GM18511 (cell line): ENCODE measurements around the gene SLC39A11.
"Not testable (repeated sequence)": the region's sequence is repeated elsewhere in the genome, so short reads cannot be mapped to it uniquely, and the experiment has no call there.

Experiments used
- ATAC-seq: cut with Tn5 transposase; IDR thresholded peaks from one replicate; pipeline ENCODE4 v1.9.1; 2021; ENCODE audit warnings: mild to moderate bottlenecking, moderate library complexity; ENCODE audit not compliant: unreplicated experiment

SLC39A11 gene

GRCh38 chr17:72771734-72772133 is 320.8 kb downstream of the SLC39A11 start:
- ATAC-seq: no peak

DNA sequence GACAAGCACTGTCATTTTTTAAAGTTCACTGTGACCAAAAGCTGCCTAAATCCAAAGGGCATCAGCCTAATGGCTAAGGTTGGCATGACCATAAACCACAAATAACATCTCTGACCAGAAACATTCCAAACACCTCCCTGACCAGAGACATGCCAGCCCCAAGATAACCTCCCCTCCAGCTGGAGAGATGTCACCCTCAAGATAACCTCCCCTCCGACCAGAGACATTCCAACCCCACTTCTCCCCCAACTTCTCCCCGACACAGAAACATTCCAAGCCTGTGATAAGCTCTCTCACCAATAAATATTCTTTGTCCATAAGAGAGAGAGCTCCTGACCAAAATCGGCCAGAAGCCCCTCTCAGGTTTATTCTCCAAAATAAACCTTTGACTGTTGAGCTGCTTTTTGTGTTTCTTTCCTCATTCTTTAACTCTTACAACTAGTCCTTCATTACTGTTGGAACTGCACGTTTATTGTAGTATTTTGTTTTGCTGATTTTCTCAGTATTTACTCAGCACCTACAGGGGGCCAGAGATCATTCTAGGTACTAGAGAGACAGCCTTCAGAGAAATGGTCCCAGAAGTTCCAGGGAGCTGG is 325.6 kb downstream of the SLC39A11 start:
- ATAC-seq: no peak

GRCh38 chr17:72765368-72766153 is 326.9 kb downstream of the SLC39A11 start:
- no peak for ATAC-seq

DNA sequence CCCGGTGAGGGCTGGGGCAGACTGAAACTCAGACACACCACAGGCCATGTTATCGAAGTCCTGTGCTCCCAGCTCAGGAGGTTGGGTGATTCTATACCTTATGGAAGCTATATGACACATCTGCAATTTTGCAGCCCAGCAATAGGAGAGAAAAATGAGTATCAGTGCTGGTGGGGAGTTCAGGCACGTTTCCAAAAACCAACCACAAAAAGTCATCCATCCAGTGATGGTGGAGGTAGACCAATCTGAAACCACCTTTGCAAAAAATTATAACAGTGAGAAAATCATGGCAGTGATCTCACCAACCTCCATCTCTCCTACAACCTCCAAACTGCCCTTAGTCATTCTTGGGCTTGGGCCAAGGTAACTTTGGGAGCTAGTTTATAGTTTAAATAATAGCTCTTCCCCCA is 327.9 kb downstream of the SLC39A11 start:
- no peak for ATAC-seq

DNA sequence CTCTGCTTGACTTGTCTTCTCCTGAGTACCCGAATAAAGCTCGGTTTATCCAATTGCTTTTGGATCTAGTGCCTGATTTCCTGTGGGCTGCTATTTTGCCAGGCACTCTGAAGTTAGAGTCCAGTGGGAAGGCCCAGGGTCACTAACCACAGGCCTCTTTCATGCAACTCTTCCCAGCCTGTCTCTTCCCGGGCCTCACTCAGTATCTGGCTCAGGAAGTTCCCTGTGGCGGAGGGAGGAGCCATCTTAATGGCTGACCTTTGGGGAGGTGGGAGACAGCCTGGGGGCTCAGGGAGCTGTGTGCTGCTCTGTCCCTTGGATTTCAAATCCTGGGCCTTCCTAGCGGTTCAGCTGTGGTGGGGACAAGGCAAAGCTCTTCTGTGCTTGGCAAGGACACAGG is 328.5 kb downstream of the SLC39A11 start:
- no peak for ATAC-seq

DNA sequence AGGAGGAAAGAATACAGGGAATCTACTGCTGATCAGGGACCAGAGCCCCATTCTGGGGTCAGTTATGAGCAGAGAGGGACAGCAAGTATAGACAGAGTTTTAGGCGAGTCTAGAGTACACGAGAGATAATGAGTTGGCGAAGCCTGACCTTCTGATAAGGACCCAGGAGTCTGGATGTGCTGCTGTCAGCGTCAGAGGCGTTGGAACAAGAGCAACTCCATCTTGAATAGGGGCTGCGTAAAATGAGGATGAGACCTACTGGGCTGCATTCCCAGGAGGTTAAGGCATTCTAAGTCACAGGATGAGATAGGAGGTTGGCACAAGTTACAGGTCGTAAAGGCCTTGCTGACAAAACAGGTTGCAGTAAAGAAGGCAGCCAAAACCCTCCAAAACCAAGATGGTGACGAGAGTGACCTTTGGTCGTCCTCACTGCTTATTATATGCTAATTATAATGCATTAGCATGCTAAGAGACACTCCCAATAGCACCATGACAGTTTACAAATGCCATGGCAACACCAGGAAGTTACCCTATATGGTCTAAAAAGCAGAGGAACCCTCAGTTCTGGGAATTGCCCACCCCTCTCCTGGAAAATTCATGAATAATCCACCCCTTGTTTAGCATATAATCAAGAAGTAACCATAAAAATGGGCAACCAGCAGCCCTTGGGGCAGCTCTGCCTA is 330.5 kb downstream of the SLC39A11 start:
- not testable (repeated sequence) for ATAC-seq

DNA sequence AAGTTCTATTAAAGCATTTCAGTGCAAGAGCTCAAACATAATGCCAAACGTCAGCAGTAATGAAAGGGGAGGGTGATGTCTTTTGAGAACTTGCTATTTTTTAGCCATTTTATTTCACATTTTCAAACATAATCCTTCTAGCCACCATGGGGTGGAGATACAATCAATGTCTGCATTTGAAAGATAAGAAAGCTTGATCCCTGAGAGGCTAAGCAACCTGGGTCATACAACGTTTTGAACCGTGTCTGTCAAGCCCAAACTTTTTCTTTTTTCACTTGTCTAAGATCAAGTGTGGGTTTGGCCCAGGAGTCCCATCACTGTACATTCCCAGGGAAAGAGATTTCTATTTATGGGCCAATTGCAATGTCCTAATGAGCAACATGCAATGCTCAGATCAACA is 331.1 kb downstream of the SLC39A11 start:
- ATAC-seq: no peak

GRCh38 chr17:72760368-72760767 is 332.1 kb downstream of the SLC39A11 start:
- no peak for ATAC-seq

GRCh38 chr17:72759301-72759700 is 333.2 kb downstream of the SLC39A11 start:
- no peak for ATAC-seq

DNA sequence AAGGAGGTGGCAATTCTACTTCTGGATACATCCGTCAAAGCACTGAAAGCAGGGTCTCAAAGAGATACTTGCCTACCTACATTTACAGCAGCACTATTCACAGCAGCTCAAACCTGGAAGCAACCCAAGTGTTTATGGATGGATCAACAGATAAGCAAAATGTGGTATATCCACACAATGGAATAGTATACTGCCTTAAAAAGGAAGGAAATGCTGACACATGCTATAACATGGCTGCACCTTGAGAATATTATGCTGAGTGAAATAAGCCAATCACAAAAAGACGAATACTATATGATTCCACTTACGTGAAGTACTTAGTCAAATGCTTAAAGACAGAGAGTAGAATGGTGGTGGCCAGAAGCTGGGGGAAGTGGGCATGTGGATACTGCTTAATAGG is 336.2 kb downstream of the SLC39A11 start:
- ATAC-seq: no peak

- ATAC-seq: no peak
These were observed 338.0 kb downstream of the SLC39A11 start for GRCh38 chr17:72754513-72754912.

DNA sequence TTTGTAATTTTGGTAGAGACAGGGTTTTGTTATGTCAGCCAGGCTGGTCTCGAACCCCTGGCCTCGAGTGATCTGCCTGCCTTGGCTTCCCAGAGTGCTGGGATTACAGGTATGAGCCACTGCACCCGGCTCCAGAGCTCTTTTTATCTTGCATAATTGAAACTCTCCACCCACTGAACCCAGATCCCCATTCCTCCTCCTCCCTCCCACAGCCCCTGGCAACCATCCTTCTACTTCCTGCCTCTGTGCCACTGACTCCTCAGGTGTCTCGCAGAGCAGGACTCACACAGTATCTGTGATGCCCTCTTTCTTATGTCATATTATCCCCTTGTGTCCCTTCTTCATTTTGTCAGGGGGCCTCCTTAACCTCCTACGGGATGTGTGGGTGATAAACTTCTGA is 340.7 kb downstream of the SLC39A11 start:
- ATAC-seq: no peak

- ATAC-seq: no peak
These were observed 343.3 kb downstream of the SLC39A11 start for GRCh38 chr17:72749119-72749572.

- no peak for ATAC-seq
These were observed 345.0 kb downstream of the SLC39A11 start for GRCh38 chr17:72747501-72747900.

- ATAC-seq: no peak
These were observed 347.2 kb downstream of the SLC39A11 start for GRCh38 chr17:72745241-72745640.

DNA sequence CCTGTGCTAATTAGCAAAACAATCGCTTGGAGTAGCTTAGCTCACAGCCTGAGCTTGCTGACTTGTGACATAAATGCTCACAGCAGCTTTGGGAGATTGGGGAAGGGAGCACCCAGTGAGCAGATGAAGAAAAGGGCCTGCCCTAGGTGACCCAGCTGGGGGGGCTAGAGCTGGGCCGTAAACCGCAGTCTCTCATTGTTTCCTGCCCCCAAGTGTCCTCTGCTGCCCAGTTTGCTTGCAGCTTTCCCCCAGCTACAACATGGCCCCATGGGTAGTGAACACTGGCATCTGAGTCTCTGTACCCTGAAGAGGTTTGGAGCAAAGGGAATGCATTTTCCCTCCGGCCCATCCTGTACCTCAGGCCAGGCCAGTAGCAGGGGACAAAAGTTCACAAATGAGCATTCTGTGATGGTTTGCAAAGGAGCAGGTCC is 349.4 kb downstream of the SLC39A11 start:
- no peak for ATAC-seq

DNA sequence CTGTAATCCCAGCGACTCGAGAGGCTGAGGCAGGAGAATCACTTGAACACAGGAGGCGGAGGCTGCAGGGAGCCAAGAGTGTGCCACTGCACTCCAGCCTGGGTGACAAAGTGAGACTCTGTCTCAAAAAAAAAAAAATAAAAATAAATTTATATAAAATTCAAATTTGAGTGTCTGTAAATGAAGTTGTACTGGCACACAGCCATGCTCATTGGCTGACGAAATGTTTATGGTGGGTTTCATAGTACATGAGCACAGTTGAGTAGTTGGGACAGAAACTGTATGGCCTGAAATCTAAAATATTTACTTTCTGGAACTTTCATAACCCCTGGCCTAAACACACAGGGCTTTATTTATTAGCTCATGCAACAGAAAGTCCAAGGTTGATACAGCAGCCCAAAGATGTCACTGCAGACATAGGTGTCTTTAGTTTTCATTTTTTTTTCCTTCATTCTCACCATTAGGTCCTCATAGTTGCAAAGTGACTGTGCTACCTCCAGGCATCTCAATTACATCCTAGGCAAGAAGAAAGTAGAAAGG is 355.3 kb downstream of the SLC39A11 start:
- no peak for ATAC-seq

GRCh38 chr17:72735592-72735991 is 356.9 kb downstream of the SLC39A11 start:
- ATAC-seq: no peak

DNA sequence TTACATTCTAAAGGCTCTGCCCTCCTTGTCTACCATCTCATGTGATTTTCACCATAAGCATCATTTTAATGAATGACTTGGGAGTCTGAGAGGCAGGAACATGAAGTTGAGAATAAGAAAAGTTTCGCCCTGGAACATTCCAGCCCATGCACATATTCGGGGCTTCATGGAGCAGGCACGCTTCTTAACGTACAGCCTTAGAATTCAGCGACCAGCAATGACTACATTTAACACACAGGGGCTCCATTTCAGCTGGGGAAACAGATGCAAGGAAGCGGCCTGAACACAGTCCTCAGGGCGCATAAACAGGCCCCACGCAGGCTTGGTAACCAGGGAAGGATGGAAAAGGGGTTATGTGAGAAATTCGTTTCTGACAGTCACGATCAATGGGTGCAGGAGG is 357.4 kb downstream of the SLC39A11 start:
- ATAC-seq: no peak

DNA sequence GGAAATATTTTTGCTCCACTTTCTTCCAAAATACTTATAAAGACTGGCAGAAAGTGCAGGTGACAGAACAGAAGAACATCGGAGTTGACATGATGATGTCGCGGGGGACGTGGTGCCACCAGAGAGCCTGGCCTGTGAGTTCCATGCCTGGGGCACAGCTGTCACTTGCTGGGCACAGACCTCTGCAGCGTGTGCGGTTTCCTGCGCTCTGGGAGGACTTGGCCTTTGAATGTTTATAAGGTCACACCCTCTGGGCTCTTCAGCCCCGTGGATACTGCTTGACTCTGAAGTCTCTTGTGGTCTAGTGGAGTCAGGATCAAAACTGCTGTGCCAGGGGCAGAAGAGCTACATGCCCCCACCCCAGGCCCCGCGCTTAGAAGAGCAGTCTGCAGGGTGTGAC is 357.9 kb downstream of the SLC39A11 start:
- no peak for ATAC-seq

- ATAC-seq: peak; percentile 80
These were observed 358.7 kb downstream of the SLC39A11 start for GRCh38 chr17:72733619-72734282.
